MCF 10A (cell line): Measurements from ENCODE around the gene RAD9A. TPM values are rescaled to one million over a fixed set of nuclear protein-coding genes. Genes with fewer than 3 reads are reported as not detected.

Source experiments
- BruUV-seq: library from RNA; stranded (reverse); fragments of 400-500 nt; replicated peaks from 2 replicates; lab custom pipeline; 2021; lab: Mats Ljungman, UMichigan
- CTCF ChIA-PET: fragments of 300-600 bp; sonication (Branson Sonifier 250); formaldehyde crosslinking; extraction: SDS; loops from one replicate; lab custom pipeline; 2021; ENCODE audit warnings: antibody characterized with exemption, inconsistent platforms; lab: Yijun Ruan, JAX
- POLR2A ChIA-PET: fragments of 300-600, 350-650 bp; sonication (Branson Sonifier 250); formaldehyde crosslinking; extraction: SDS; loops from one replicate; lab custom pipeline; 2020; ENCODE audit warnings: antibody characterized with exemption, inconsistent platforms; lab: Yijun Ruan, JAX
- DNase-seq: peaks from one replicate; pipeline ENCODE4 v3.0.0-alpha.2; 2018; ENCODE audit not compliant: unreplicated experiment
- H3K27ac Mint-ChIP-seq: one replicate; pipeline ENCODE4 v1.8.0; 2022; ENCODE audit warnings: mild to moderate bottlenecking, low read depth, mixed read lengths; ENCODE audit not compliant: unreplicated experiment
- H3K27me3 Mint-ChIP-seq: one replicate; pipeline ENCODE4 v1.8.0; 2022; ENCODE audit warnings: mixed read lengths; ENCODE audit not compliant: insufficient read depth, unreplicated experiment
- H3K36me3 Mint-ChIP-seq: one replicate; pipeline ENCODE4 v1.8.0; 2022; ENCODE audit warnings: mild to moderate bottlenecking, moderate library complexity, mixed read lengths; ENCODE audit not compliant: insufficient read depth, unreplicated experiment
- H3K4me1 Mint-ChIP-seq: one replicate; pipeline ENCODE4 v1.8.0; 2022; ENCODE audit warnings: mixed read lengths; ENCODE audit not compliant: insufficient read depth, unreplicated experiment
- H3K4me3 Mint-ChIP-seq: one replicate; pipeline ENCODE4 v1.8.0; 2022; ENCODE audit warnings: mild to moderate bottlenecking, moderate library complexity, mixed read lengths; ENCODE audit not compliant: unreplicated experiment
- H3K9me3 Mint-ChIP-seq: one replicate; pipeline ENCODE4 v1.8.0; 2022; ENCODE audit warnings: mixed read lengths; ENCODE audit not compliant: unreplicated experiment
- intact Hi-C: fragments of 100-400 bp; cut with micrococcal nuclease; formaldehyde crosslinking; loops from 2 replicates; pipeline ENCODE4 v1.14.1; 2022
- total RNA-seq: library from RNA; stranded (reverse); gene quantifications from 2 replicates; pipeline ENCODE4 v1.2.3, GENCODE V29; 2022
- TF ChIP-seq, protein P1 (sequence below): fragments of 200-600 bp; IDR thresholded peaks from one replicate; pipeline ENCODE4 v1.8.0; 2022; ENCODE audit warnings: antibody characterized with exemption, mild to moderate bottlenecking; ENCODE audit not compliant: unreplicated experiment

RAD9A gene
- total RNA-seq, 1 experiment from 2014 or later = 9.9 TPM

DNA sequence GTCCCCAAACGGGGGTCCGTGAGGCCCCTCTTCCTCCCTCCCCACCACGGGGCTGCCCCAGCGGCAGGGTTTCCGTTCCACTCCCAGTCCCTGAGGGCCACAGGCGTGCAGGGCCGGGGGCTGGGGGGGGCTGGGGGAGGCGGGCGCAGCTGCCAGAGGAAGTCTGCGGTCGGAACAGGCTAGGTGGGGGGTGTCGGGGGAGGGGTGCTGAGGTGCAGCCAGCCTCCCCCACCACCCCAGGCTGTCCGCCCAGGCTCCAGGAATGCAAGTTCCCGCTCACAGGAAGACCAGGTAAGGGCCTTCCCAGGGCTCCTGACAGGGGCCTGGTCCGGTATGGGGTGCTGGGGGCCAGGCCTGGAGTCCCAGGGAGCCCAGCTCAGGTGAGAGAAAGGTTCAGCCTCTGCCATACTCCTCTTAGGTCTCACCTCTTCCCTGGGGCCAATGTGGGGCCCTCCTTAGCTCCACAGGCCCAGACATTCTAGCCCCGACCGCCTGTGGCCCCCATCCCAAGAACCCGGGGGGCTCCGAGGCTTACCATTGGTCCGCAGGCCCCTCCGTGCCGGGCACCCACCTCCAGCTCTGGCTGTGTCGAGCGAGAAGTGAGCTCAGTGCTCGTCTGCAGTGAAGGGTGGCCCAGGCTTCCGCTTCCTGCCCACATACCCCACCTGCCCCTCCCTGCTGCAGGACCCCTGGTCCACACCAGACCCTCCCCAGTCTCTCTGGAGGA lies 45.5 kb downstream of the RAD9A start, which contains the start of gene PTPRCAP:
TSS of gene PTPRCAP (minus strand) at position 601 of the 727 bp plus-strand sequence. CDS start at position 538, 63 bp downstream.
- no peaks in the 10 kb centered on the region for H3K27me3 Mint-ChIP-seq
- DNase-seq = no peak
- H3K4me3 Mint-ChIP-seq = no peak within 1 kb of the TSS
- peaks cover 8% of the 10 kb centered on the region for H3K4me1 Mint-ChIP-seq
- intact Hi-C loops = no loop called here
- no peaks in the 10 kb centered on the region for H3K9me3 Mint-ChIP-seq
- H3K27ac Mint-ChIP-seq = no peak within 1 kb of the TSS
- H3K36me3 Mint-ChIP-seq = peaks cover 46% of the 10 kb centered on the region
- ChIA-PET CTCF (interaction anchor here (0.7 kb wide), 1 partner anchor 8 kb away, joined by 3 read pairs; no protein-coding TSS in a partner anchor), POLR2A (interaction anchor here (1.0 to 1.5 kb wide), 3 partner anchors 9 to 36 kb away, joined by 3 to 5 read pairs (median 3); partner anchors contain the start of genes PPP1CA and RPS6KB2)
- no TSS peak for BruUV-seq
- TF ChIP-seq, protein P1, sequence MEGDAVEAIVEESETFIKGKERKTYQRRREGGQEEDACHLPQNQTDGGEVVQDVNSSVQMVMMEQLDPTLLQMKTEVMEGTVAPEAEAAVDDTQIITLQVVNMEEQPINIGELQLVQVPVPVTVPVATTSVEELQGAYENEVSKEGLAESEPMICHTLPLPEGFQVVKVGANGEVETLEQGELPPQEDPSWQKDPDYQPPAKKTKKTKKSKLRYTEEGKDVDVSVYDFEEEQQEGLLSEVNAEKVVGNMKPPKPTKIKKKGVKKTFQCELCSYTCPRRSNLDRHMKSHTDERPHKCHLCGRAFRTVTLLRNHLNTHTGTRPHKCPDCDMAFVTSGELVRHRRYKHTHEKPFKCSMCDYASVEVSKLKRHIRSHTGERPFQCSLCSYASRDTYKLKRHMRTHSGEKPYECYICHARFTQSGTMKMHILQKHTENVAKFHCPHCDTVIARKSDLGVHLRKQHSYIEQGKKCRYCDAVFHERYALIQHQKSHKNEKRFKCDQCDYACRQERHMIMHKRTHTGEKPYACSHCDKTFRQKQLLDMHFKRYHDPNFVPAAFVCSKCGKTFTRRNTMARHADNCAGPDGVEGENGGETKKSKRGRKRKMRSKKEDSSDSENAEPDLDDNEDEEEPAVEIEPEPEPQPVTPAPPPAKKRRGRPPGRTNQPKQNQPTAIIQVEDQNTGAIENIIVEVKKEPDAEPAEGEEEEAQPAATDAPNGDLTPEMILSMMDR = no peak

DNA sequence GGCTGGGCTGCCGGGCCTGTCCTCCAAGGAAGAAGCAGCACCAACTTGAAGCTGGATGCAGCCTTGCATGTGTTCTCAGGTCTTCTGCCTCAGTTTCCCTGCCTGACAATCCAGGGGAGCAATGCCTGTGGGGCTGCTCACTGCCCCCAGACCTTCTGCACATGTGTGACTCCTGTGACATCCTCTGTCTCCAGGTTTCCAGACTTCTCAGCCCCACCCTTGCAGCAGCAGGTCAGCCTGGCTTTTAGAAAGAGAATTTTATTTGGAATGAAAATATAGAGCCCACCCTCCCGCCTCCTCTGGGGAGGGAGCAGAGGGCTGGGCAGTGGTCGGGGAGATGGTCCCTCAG lies 46.0 kb downstream of the RAD9A start:
- DNase-seq = no peak
- CTCF ChIA-PET = interaction anchor here (0.7 kb wide), 1 partner anchor 9 kb away, joined by 3 read pairs; no protein-coding TSS in a partner anchor
- no peak overlapping the region for H3K4me3 Mint-ChIP-seq
- TF ChIP-seq, protein P1 = no peak
- BruUV-seq = no TSS peak
- intact Hi-C loops = no loop called here
- POLR2A ChIA-PET = interaction anchor here (0.6 to 1.5 kb wide), 3 partner anchors 9 to 40 kb away, joined by 3 to 5 read pairs (median 3); partner anchors contain the start of genes PPP1CA and RPS6KB2
- H3K36me3 Mint-ChIP-seq = peaks cover 44% of the 10 kb centered on the region
- no peaks in the 10 kb centered on the region for H3K9me3 Mint-ChIP-seq
- H3K27me3 Mint-ChIP-seq = no peaks in the 10 kb centered on the region
- H3K4me1 Mint-ChIP-seq = peaks cover 8% of the 10 kb centered on the region
- H3K27ac Mint-ChIP-seq = no peak overlapping the region

DNA sequence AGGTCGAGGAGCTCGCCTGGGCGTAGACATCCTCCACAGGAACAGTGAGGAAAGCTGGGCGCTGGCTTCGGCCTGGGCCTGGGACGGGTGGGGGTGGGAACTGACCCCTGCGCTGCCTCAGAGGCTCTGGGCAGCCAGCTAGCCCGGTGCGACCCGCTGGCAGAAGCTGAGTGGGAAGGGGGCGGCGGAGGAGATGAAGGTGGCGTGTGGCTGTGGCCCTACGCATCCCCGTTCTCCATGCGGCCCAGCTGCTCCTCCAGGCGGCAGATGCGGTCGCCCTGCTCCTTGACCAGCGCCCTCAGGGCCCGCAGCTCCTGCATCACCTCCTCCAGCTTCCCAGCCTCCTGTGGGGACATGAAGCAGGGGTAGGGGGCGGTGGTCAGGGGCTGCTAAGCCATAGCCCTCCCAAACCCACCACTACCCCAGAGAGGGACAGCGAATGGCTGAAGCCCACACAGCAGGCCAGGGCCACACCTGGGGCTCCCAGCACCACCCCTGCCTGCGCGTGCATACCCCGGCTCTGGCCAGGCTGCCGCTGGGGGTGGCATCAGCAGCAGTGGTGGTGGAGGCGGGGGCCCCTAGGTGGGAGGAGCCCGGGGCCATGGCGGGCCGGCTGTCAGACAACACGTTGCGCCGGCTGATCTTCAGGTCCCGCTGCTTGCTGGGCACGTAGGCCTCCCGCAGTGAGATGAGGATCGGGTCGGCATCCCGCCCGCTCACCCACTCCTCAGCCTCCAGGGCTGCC lies 46.5 kb downstream of the RAD9A start:
- intact Hi-C loops = no loop called here
- TSS peak; percentile 15 for BruUV-seq
- CTCF ChIA-PET = interaction anchor here (1.0 to 1.1 kb wide), 2 partner anchors 30 to 37 kb away, joined by 3 to 4 read pairs; partner anchors contain the start of gene PPP1CA
- H3K36me3 Mint-ChIP-seq = peaks cover 41% of the 10 kb centered on the region
- no peak overlapping the region for H3K4me3 Mint-ChIP-seq
- H3K27me3 Mint-ChIP-seq = no peaks in the 10 kb centered on the region
- H3K27ac Mint-ChIP-seq = no peak overlapping the region
- TF ChIP-seq, protein P1 = no peak
- peaks cover 8% of the 10 kb centered on the region for H3K4me1 Mint-ChIP-seq
- no peaks in the 10 kb centered on the region for H3K9me3 Mint-ChIP-seq
- POLR2A ChIA-PET = interaction anchor here (0.6 to 1.6 kb wide), 7 partner anchors 10 to 39 kb away, joined by 3 to 7 read pairs (median 3); partner anchors contain the start of genes PPP1CA, RPS6KB2 and TMEM134
- no peak for DNase-seq
